ENCODE results near the gene COL18A1.
"Not testable (repeated sequence)": the region's sequence is repeated elsewhere in the genome, so short reads cannot be mapped to it uniquely, and the experiment has no call there.

The COL18A1 gene

GRCh38 chr21:45522381-45522780 is 117.4 kb downstream of the COL18A1 start:
- DNase-seq (ENCODE audit: low read depth): no peak

GRCh38 chr21:45522986-45523385 is 118.0 kb downstream of the COL18A1 start:
- no peak for DNase-seq (ENCODE audit: low read depth)

DNA sequence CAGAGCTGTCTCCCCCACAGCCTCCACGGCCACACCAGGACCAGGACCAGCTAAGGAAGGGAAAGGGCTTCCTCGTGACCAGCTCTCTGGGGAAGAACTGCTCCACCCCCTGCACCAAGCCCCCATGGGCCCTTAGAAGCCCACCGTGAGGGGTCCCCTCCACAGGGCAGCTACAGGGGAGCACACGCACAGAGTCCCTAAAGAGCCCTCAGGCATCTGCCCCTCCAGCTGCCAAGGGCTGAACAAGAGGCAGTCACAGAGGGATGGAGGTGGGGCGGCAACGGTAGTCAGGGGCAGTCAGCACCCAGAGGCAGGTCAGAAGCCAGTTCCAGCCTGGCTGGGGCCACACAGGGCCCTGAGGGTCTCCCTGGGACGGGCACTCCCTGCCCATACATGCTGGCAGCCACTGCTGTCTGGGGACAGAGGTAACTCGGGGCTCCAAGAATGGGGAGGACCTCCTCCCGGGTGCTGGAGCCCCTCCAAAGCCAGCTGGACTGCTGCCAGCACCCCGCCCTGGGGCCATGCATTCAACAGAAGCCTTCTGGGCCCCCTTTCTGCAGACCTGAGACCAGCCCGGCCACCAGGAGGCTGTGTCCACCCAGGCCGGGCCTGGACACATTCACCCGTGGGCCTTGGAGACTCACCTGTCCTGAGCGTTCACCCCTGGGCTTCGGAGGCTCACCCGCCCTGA is 118.6 kb downstream of the COL18A1 start:
- no peak for DNase-seq (ENCODE audit: low read depth)

GRCh38 chr21:45524756-45525152 is 119.8 kb downstream of the COL18A1 start:
- DNase-seq (ENCODE audit: low read depth): no peak

DNA sequence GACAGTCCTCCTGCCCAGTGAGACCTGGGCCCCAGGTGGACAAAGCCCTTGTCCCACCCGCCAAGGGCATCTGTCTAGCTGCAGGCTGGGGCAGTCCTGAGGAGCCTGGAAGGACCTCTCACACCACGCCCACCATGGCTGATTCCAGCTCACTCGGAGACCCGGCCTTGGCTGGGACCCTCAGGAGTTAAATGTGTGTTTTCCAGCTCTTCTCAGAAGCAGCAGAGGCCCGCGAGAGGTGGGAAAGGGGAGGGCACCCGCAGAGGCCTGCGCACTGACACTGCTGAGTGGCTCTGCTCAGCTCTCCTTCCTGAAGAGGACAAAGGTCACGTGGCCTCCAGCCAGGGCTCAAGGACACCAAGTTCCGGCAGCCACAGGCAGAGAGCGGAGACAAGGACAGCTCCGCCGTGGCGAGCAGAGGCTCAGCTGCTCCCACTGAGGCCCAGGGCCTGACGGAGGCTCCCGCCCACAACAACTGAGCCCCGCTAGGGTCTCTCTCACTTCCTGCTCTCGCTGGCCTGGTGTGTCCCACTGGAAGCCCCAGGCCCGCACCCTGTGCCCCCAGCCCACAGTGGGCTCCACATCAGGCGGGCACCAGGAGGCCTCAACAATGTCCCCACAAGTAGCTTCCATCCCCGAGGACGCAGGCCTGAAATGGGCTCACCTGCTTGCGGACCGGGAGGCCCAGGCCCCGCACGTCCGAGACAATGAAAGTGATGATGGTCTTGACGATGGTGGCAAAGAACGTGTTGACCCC is 120.4 kb downstream of the COL18A1 start:
- DNase-seq (ENCODE audit: low read depth): no peak

DNA sequence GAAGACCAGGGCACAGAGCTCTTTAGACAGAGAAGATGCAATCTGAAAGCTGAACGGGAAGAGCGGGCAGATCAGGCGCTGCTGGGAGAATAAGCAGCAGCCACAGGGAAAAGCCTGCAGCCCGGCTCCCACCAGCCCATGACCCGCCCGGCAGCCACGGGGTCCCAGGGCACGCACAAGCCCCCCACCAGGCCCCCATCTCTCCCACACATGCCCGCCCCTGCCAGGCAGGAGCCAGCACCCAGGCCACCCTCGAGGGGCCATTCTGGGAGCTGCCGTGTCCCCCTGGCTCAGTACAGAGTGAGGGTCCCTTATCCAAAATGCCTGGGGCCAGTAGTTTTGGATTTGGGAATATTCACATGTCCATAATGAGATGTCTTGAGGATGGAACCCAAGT is 120.9 kb downstream of the COL18A1 start:
- DNase-seq (ENCODE audit: low read depth): no peak

DNA sequence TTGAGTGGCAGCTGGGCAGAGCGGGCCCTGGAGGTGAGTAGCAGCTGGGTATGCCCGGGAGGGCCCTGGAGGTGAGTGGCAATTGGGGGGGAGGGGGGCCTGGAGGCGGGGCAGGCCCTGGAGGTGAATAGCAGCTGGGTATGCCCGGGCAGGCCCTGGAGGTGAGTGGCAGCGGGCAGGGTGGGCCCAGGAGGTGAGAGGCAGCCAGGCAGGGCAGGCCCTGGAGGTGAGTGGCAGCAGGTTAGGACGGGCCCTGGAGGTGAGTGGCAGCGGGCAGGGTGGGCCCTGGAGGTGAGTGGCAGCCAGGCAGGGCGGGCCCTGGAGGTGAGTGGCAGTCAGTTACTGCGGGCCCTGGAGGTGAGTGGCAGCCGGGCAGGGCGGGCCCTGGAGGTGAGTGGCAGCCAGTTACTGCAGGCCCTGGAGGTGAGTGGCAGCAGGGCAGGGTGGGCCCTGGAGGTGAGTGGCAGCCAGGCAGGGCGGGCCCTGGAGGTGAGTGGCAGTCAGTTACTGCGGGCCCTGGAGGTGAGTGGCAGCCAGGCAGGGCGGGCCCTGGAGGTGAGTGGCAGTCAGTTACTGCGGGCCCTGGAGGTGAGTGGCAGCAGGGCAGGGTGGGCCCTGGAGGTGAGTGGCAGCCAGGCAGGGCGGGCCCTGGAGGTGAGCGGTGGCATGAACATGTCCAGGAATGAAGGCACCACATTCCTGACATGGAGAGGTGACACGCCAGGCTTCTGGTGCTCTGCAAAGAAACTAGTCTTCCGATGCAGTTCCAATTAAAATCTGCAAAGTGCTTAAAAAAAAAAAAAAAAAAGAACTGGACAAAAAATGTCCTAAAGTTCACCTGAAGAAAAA is 122.4 kb downstream of the COL18A1 start:
- DNase-seq (ENCODE audit: low read depth): not testable (repeated sequence)

DNA sequence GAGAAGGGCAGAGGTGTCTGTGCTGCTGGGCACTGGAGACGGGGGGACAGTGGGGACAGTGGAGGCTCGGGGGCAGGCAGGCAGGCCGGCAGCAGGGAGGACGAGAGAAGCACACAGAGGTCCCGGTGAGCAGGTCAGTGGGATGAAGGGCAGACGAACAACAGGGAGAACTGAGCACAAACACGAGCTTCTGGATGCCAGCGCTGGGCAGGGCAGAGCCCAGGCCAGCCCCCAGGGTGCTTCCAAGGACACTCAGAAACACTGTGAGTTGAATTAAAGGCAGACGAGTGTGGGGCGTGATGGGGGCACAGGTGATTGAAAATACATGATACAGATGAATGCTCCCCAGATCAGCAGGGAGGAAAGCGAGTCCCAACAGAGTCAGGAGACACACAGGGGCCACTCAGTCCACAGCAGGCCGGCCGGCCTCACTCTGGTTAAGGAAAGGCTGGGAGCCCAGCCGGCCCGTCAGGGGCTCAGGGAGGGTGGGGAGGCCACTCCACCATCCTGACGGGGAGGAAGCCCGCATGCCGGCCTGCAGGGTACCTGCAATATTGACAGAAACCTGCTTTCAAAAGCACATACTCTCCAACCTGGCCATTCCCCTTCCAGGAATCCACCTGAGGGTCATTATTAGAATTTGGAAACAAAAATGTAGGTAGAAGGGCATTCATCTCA is 123.2 kb downstream of the COL18A1 start:
- DNase-seq (ENCODE audit: low read depth): no peak

DNA sequence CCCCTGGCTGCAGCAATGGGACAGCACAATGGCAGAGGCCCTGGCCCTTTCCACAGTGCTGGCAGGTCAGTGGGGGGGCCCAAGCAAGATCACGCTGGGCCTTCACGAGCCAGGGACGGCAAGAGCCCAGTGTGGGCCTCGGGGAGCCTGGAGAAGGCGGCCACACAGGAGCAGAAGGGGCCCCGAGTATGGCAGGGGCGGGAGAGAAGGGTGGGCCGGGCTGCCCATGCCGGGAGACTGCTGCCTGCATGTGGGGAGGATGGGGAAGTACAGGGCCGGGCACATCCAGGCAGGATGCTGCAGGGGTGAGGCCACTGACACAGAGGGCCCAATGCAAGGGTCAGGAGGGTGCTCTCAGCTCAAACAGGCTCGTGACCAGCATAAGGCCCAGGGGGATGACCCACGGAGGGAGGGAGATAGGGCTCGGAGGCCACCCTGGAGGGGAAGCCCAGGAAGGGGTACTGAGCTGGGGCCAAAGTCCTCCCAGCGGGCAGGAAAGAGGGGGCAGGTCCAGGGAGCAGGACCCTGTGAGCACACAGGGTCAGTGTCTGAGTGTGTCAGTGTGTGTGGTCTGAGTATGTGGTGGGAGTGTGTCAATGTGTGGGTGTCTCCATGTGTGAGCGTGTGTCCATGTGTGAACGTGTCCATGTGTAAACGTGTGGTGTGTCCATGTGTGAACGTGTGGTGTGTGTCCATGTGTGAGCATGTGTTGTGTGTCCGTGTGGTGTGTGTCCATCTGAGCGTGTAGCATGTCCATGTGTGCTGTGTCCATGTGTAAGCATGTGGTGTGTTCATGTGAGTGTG is 124.2 kb downstream of the COL18A1 start:
- no peak for DNase-seq (ENCODE audit: low read depth)

DNA sequence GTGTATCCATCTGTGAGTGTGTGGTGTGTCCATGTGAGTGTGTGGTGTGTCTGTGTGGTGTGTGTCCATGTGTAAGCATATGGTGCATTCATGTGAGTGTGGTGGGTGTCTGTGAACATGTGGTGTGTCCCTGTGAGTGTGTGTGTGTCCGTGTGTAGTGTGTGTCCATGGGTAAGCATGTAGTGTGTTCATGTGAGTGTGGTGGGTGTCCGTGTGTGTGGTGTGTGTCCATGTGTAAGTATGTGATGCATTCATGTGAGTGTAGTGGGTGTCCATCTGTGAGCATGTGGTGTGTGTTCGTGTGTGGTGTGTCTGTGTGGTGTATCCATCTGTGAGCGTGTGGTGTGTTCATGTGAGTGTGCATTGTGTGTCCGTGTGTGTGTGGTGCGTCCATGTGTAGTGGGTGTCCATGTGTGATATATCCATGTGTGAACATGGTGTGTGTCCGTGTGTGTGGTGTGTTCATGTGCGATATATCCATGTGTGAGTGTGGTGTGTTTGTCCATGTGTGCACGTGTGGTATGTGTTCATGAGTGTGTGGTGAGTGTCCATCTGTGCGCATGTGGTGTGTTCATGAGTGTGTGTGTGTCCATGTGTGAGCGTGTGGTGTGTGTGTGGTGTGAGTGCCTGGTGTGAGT is 124.9 kb downstream of the COL18A1 start:
- no peak for DNase-seq (ENCODE audit: low read depth)

- DNase-seq (ENCODE audit: low read depth): no peak
Observed at GRCh38 chr21:45530423-45531113, 125.6 kb downstream of the COL18A1 start.

- DNase-seq (ENCODE audit: low read depth): not testable (repeated sequence)
Observed at GRCh38 chr21:45531114-45531392, 126.1 kb downstream of the COL18A1 start.

DNA sequence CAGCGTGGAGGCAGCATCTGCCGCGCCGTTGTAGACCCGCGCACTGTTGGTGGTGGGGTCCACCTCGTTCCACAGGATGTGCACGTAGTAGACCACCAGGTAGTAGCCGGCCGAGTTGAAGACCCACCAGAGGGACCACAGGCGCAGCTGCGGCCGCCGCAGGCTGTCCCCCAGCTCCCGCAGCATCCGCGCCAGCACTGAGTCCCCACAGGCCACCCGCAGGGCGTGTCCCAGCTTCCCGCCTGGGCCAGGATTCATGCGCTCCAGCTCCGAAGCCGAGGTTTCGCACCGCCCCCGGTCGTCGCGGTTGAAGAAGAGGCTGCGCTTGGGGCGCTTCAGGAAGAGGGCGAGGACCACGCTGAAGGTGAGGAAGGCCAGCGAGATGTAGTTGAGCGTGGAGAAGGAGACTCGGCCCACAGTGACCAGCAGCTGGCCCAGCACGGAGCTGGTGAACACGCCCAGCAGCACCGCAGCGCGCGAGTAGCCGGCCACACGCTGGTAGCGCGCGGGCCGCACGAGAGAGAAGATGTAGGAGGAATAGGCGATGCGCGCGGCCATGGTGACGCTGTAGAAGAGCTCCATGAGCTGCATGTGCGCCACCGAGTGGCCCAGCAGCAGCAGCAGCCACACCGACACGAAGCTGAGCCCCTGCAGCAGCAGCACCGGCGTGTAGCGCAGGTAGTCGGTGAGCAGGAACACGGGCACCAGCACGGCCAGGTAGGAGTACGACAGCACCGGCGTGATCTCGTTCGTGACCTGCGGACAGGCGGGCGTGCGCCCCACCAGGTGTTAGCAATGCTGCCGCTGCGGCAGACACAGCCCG is 126.6 kb downstream of the COL18A1 start:
- no peak for DNase-seq (ENCODE audit: low read depth)

GRCh38 chr21:45532826-45533360 is 127.9 kb downstream of the COL18A1 start:
- DNase-seq (ENCODE audit: low read depth): no peak

GRCh38 chr21:45533361-45533845 is 128.4 kb downstream of the COL18A1 start:
- no peak for DNase-seq (ENCODE audit: low read depth)

GRCh38 chr21:45533846-45534635 is 129.1 kb downstream of the COL18A1 start:
- DNase-seq (ENCODE audit: low read depth): no peak

GRCh38 chr21:45534636-45535331 is 129.8 kb downstream of the COL18A1 start:
- no peak for DNase-seq (ENCODE audit: low read depth)
